NCI-H1417 (cell line): Measurements from ENCODE around the gene PTPRT.

Experiments used
- DNase-seq, 3 experiments: peaks; one replicate each; lab custom pipeline; 2025; lab: John Stamatoyannopoulos, UW

Gene PTPRT

DNA sequence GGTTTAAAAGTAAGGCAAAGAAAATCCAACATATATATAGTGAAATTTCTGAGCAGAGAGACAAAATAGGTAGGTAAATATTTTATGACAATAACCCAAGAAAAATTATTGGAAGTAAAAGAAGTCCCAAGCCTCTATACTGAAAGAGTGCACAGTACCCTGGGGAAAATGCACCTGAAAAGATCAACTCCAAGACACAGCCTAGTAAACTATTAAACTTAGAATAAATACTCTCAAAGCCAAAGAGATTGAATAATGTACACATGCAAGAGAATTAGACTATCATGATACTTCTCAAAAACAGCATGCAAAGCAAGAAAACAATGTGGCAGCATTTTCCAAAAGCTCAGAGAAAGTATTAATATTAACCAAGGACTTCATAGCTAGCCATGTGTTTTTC, 894.7 kb downstream of the PTPRT start:
- DNase-seq, result no peak

- DNase-seq, result no peak
These were observed 907.9 kb downstream of the PTPRT start for GRCh38 chr20:42281801-42282200.

- DNase-seq, result peak; percentile 82 to 91 (median 90)
These were observed 912.7 kb downstream of the PTPRT start for GRCh38 chr20:42276718-42277602.

DNA sequence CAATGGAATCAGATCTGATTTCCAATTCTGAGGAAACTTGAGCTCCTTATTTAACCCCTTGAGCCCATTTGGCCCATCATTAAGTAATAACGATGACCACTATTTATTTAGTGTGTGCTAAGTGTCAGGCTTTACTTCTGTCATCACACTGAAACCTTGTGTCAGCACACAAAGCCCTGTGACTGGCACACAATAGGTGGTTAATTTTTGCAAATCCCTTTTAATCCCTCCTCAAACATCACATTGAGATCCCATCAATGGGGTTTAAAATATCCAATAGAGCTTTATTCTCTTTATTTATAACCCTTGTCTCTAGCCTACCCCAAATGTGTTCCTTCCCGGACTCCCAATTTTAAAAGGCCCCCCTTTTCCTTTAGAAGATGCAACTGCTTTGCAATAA, 914.7 kb downstream of the PTPRT start:
- peak in 1 of 3 experiments; percentile 40 for DNase-seq

DNA sequence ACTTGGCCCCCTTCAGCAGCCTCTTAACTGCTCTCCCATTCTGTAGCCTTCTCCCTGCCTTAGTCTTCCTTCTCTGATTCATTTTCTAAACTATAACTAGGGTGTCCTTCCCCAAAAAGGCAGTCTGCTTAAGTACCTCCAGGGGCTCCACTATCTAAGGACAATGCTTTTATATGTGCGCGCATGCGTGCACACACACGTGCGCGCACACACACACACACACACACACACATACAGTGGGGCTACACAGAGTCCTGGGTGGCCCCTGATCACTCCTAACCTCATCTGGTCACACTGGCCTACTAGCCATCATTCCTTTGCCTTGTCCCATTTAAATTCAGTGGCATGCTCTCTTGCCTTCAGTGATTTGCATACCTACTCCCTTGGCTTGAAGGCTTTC, 917.2 kb downstream of the PTPRT start:
- no peak for DNase-seq

- no peak for DNase-seq
These were observed 919.2 kb downstream of the PTPRT start for GRCh38 chr20:42270539-42270938.

- peak in 1 of 3 experiments; percentile 9 for DNase-seq
These were observed 921.8 kb downstream of the PTPRT start for GRCh38 chr20:42267793-42268384.

- DNase-seq, result no peak
These were observed 927.9 kb downstream of the PTPRT start for GRCh38 chr20:42261766-42262270.

- DNase-seq, result no peak
These were observed 929.5 kb downstream of the PTPRT start for GRCh38 chr20:42260184-42260583.

DNA sequence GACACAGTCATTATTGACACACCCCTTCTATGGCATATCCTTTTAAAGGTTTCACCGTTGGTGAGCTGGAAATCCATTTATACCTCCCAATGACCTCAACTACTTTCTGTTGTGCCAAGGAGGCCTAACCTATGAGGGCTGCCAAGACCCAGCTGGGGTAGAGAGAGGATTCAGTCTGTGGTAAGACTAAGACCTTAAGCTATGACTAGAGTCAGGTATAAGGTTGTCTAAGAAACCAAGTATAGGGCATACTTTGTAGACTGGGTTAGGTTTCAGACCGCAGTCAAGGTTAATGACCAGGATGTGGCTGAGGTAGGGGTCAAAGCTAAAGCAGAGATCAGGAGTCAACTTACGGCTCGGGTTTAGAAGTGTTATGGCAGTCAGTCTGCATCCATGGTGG, 930.3 kb downstream of the PTPRT start:
- no peak for DNase-seq

- peak; percentile 14 to 94 (median 75) for DNase-seq
These were observed 931.0 kb downstream of the PTPRT start for GRCh38 chr20:42258564-42259302.

DNA sequence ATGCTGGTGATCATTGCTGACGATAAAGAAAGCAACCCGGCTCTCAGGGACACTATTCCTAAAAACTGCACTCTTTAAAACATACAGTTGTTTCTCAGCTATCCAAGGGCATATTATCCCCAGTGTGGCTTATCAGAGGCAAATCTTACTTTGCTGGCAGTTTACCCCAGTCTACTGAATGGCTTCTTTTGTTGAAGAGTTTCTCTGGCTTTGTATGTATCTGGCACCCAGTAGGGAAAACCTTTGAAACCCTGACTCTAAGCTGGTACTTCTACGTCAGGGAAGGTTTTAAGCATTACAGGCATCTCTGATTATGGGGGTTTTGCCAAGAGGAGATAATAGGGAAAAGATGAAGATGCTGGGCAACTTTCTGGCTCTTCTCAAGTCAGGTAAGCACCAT, 933.9 kb downstream of the PTPRT start:
- DNase-seq, result no peak

GRCh38 chr20:42254673-42255072, 935.0 kb downstream of the PTPRT start:
- DNase-seq, result no peak

- no peak for DNase-seq
These were observed 937.6 kb downstream of the PTPRT start for GRCh38 chr20:42252116-42252515.

- peak; percentile 61 to 95 (median 77) for DNase-seq
These were observed 970.9 kb downstream of the PTPRT start for GRCh38 chr20:42218621-42219374.

GRCh38 chr20:42214074-42214473, 975.6 kb downstream of the PTPRT start:
- no peak for DNase-seq

- DNase-seq, result no peak
These were observed 977.3 kb downstream of the PTPRT start for GRCh38 chr20:42212391-42212790.

GRCh38 chr20:42206557-42206956, 983.1 kb downstream of the PTPRT start:
- DNase-seq, result peak in 2 of 3 experiments; percentile 9 to 32

DNA sequence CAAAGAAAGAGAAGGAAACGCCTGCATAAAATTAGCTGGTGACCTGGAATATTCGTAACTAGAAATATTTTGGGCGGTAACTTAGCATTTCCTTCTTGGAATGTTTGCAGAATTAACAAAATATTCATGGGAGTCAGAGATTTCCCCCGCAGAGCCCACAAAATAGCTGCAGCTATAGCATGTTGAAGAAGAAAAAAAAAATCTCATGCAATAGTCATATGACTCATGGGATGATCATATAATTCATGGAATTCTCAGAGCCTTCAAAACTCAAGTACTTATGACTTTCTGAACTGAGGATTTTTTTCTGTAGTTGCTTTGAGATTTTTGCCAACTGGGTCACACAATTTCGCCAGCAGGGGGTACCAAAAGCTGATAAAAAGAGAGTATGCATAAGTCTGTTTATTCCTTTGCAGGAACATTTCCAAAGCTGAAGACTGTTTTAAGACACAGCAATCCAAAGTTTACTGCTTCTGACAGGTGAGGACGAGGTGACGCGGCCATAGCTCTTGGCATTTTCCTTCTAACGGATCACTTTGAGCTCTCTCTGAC, 985.5 kb downstream of the PTPRT start:
- DNase-seq, result peak; percentile 32 to 60 (median 43)

DNA sequence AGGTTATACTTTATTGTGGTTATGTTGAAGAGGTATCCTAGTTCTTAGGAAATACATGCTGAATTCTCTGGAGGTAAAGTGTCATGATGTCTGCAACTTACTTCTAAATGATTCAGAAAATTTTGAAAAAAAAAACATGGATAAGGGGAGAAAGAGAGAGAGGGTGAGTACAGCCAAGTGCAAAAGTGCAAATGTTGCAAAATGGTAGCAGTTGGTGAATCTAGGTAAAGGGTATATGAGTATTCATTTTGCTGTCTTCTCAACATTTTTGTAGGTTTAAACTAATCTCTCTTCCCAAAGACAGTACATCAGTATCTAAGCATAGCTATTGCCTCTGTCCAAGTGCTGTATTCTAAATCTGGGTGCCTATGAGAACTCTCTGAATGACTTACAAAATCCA, 992.1 kb downstream of the PTPRT start:
- DNase-seq, result no peak

- DNase-seq, result no peak
These were observed 996.6 kb downstream of the PTPRT start for GRCh38 chr20:42193119-42193518.
